K562 (cell line): ENCODE results near the gene DNAJB14. TPM values are rescaled to one million over a fixed set of nuclear protein-coding genes. Genes with fewer than 3 reads are reported as not detected.
A peak's percentile ranks its signal among the peaks of the same experiment; 100 is the strongest.

ENCODE experiments used
- ARHGAP35 ChIP-seq: fragments of 450-650 bp; IDR thresholded peaks from 2 replicates; pipeline ENCODE4 v1.6.1; 2018; ENCODE audit not compliant: partially characterized antibody
- CREM ChIP-seq: IDR thresholded peaks from 2 replicates; pipeline ENCODE4 v1.6.1; 2014; ENCODE audit warnings: antibody characterized with exemption, low read depth
- MCM3 ChIP-seq: fragments of 450-650 bp; IDR thresholded peaks from 2 replicates; pipeline ENCODE4 v1.6.1; 2016
- TAF7 ChIP-seq: fragments of 450-650 bp; IDR thresholded peaks from 2 replicates; pipeline ENCODE4 v1.6.1; 2016; ENCODE audit warnings: missing genetic modification characterization, missing compliant biosample characterization
- TEAD2 ChIP-seq: fragments of 450-650 bp; IDR thresholded peaks from 2 replicates; pipeline ENCODE4 v1.6.1; 2016; ENCODE audit warnings: missing genetic modification characterization, control low read depth, missing compliant biosample characterization
- ZNF316 ChIP-seq: fragments of 450-650 bp; IDR thresholded peaks from 2 replicates; pipeline ENCODE4 v1.6.1; 2016
- ZNF717 ChIP-seq: fragments of 250-450 bp; sonication (Bioruptor Pico); IDR thresholded peaks from 2 replicates; pipeline ENCODE4 v1.5.0; 2021
- polyA plus RNA-seq, 8 experiments: library from polyadenylated mRNA; depleted of rRNA in 4 of 8; stranded (reverse) in 5 of 8; unstranded in 3 of 8; fragments of >200 nt; fragmentation: Nextera tagmentation in 2 of 8; fragmentation: Illumina TruSeq in 1 of 8; extraction: Ambion mirVana in 2 of 8; extraction: Trizol in 1 of 8; gene quantifications; 2 replicates each; pipeline versions ENCODE4 v1.2.1 to v1.2.3, GENCODE V29; 2011 to 2014; ENCODE audit warnings: inconsistent platforms in 1 of 8, missing spikeins in 1 of 8
- total RNA-seq, 7 experiments: library from RNA; depleted of rRNA in 6 of 7; stranded (reverse); fragments of >200 nt in 6 of 7; fragmentation: Illumina TruSeq in 2 of 7; extraction: Trizol in 2 of 7; gene quantifications; 2 replicates each; pipeline versions ENCODE4 v1.2.1 to v1.2.3, GENCODE V29; 2011 to 2021; ENCODE audit warnings: low replicate concordance in 1 of 7
- TF ChIP-seq, protein P1 (sequence below), 2 experiments: fragments of 450-650 bp; IDR thresholded peaks; 2 replicates each; pipeline ENCODE4 v1.6.1; 2016; ENCODE audit warnings: mild to moderate bottlenecking in 2 of 2, borderline replicate concordance in 1 of 2, low read depth in 1 of 2, moderate library complexity in 1 of 2
- TF ChIP-seq, protein P2 (sequence below): fragments of 450-650 bp; IDR thresholded peaks from 2 replicates; pipeline ENCODE4 v1.6.1; 2016; ENCODE audit warnings: mild to moderate bottlenecking

Gene DNAJB14
- total and polyA plus RNA-seq, 9 of the 15 experiments (the other 6 are each of a cell fraction or from before 2014, with no cell fraction given): 5.5 to 28.0 (median 12.7) TPM

- TF ChIP-seq, protein P1, sequence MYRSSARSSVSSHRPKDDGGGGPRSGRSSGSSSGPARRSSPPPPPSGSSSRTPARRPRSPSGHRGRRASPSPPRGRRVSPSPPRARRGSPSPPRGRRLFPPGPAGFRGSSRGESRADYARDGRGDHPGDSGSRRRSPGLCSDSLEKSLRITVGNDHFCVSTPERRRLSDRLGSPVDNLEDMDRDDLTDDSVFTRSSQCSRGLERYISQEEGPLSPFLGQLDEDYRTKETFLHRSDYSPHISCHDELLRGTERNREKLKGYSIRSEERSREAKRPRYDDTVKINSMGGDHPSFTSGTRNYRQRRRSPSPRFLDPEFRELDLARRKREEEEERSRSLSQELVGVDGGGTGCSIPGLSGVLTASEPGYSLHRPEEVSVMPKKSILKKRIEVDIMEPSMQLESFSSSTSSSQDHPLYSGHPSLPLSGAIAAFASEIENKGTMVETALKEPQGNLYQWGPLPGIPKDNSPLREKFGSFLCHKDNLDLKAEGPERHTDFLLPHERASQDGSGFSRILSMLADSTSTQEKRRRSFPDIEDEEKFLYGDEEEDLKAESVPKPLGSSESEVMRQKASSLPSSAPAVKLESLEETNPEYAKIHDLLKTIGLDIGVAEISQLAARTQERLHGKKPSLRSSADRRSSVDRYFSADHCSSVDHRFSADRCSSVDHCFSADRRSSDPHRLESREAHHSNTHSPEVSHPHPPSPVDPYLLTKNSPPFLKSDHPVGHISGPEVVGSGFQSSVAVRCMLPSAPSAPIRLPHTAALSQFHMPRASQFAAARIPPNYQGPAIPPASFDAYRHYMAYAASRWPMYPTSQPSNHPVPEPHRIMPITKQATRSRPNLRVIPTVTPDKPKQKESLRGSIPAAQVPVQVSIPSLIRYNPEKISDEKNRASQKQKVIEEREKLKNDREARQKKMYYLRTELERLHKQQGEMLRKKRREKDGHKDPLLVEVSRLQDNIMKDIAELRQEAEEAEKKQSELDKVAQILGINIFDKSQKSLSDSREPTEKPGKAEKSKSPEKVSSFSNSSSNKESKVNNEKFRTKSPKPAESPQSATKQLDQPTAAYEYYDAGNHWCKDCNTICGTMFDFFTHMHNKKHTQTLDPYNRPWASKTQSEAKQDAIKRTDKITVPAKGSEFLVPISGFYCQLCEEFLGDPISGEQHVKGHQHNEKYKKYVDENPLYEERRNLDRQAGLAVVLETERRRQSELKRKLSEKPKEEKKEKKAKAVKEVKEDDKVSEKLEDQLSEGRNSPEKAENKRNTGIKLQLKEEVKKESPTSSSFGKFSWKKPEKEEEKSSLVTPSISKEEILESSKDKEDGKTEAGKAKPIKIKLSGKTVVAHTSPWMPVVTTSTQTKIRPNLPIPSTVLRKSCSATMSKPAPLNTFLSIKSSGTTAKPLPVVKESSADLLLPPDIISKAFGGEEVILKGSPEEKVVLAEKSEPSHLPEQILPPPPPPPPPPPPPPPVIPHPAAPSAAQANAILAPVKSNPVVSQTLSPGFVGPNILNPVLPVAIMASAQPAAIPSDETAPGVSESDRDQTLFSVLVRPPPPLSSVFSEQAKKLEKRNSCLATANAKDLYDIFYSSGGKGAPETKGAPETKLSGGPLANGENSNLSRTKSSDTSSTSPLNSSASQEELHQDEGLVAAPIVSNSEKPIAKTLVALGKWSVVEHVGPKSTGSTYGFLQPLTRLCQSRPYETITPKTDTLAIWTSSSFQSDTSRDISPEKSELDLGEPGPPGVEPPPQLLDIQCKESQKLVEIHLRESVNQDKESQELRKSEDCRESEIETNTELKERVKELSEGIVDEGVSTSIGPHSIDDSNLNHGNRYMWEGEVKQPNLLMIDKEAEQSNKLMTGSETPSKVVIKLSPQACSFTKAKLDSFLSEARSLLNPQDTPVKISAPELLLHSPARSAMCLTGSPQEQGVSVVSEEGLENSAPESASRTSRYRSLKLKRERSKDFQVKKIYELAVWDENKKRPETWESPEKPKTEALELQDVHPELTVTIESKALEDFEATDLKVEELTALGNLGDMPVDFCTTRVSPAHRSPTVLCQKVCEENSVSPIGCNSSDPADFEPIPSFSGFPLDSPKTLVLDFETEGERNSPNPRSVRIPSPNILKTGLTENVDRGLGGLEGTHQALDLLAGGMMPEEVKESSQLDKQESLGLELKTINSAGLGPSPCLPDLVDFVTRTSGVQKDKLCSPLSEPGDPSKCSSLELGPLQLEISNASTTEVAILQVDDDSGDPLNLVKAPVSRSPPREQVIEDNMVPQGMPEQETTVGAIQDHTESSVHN (IDR thresholded peaks at IDR 0.05; ENCODE audit: borderline replicate concordance in 1 of 2, low read depth in 1 of 2): no peak
- TF ChIP-seq TAF7 (tag) (no peak), MCM3 (no peak), CREM (peak; percentile 57), TEAD2 (no peak), ZNF316 (no peak), ARHGAP35 (no peak), ZNF717 (CRISPR knock-in tag) (no peak)
- TF ChIP-seq, protein P2, sequence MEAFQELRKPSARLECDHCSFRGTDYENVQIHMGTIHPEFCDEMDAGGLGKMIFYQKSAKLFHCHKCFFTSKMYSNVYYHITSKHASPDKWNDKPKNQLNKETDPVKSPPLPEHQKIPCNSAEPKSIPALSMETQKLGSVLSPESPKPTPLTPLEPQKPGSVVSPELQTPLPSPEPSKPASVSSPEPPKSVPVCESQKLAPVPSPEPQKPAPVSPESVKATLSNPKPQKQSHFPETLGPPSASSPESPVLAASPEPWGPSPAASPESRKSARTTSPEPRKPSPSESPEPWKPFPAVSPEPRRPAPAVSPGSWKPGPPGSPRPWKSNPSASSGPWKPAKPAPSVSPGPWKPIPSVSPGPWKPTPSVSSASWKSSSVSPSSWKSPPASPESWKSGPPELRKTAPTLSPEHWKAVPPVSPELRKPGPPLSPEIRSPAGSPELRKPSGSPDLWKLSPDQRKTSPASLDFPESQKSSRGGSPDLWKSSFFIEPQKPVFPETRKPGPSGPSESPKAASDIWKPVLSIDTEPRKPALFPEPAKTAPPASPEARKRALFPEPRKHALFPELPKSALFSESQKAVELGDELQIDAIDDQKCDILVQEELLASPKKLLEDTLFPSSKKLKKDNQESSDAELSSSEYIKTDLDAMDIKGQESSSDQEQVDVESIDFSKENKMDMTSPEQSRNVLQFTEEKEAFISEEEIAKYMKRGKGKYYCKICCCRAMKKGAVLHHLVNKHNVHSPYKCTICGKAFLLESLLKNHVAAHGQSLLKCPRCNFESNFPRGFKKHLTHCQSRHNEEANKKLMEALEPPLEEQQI: 0 out of 2 replicates have a peak, but pooled peaks have one; percentile 17
Observed at GRCh38 chr4:99949034-99949998, 2.9 kb upstream of the DNAJB14 start (continued).
